Measurements from ENCODE around the gene WWC2. TPM values are rescaled to one million over a fixed set of nuclear protein-coding genes. Genes with fewer than 3 reads are reported as not detected.

WWC2 gene
- polyA plus RNA-seq, 2 of the 4 experiments (the other 2 are of a cell fraction), result 14.9 to 26.9 TPM

- DNase-seq (ENCODE audit: low read depth in 1 of 2, low spot score in 1 of 2) (no peak), ATAC-seq (peak; percentile 39 to 50; a peak in 3 of 6 replicates), FAIRE-seq (no peak)
- Histone ChIP-seq H3K4me3 (no peak overlapping the region), H3K4me2 (peak overlapping the region; percentile 71; the same call in 2 of the 3 replicates), H3K9me3 (no peaks in the 10 kb centered on the region), H3K4me1 (peaks cover 45% of the 10 kb centered on the region), H3K27ac (no peak overlapping the region)
- ChIA-PET CTCF (no interaction called here), POLR2A (interaction anchor here (0.7 kb wide), 1 partner anchor 66 kb away, joined by 4 read pairs; no protein-coding TSS in a partner anchor)
- WGBS (ENCODE audit: missing lambda C conversion rate), result 83% methylated on average over 2 of the region's 2 CpGs
- TF ChIP-seq ELK1 (IDR thresholded peaks at IDR 0.05; ENCODE audit: low read depth, low read length) (no peak), KDM5A (IDR thresholded peaks at IDR 0.05) (no peak), ZNF302 (CRISPR knock-in tag; IDR thresholded peaks at IDR 0.05) (no peak), EHMT2 (IDR thresholded peaks at IDR 0.05; ENCODE audit: low read depth) (no peak), CEBPB (IDR thresholded peaks at IDR 0.05) (no peak), RCOR1 (IDR thresholded peaks at IDR 0.05; ENCODE audit: low read depth, low read length) (no peak), JUN (IDR thresholded peaks at IDR 0.05) (no peak)
Observed at GRCh38 chr4:183129675-183130074, 30.6 kb downstream of the WWC2 start.

GRCh38 chr4:183130328-183131155, 31.5 kb downstream of the WWC2 start:
- 36% methylated on average over 7 of the region's 7 CpGs for WGBS (ENCODE audit: missing lambda C conversion rate)
- POLR2A ChIA-PET, result no interaction called here
- Histone ChIP-seq H3K4me1 (peaks cover 45% of the 10 kb centered on the region), H3K9me3 (no peaks in the 10 kb centered on the region), H3K27ac (peak overlapping the region in 1 of 2 experiments; percentile 59; a peak in 2 of 6 replicates), H3K4me3 (no peak overlapping the region), H3K4me2 (peak overlapping the region; percentile 71)
- peak in 1 of 2 experiments; percentile 41 for DNase-seq (ENCODE audit: low read depth in 1 of 2, low spot score in 1 of 2)
- CTCF ChIA-PET, result interaction anchor here (1.2 to 1.5 kb wide), 2 partner anchors 19 to 57 kb away, joined by 3 read pairs; no protein-coding TSS in a partner anchor
- peak; percentile 74 to 87 for ATAC-seq
- TF ChIP-seq GATA3 (IDR thresholded peaks at IDR 0.05; ENCODE audit: borderline replicate concordance), result peak; percentile 31; the same call in 1 of the 2 replicates
- no peak for TF ChIP-seq KDM5A (IDR thresholded peaks at IDR 0.05)
- FAIRE-seq, result no peak

GRCh38 chr4:183132081-183132480, 33.0 kb downstream of the WWC2 start:
- 89% methylated on average over 2 of the region's 2 CpGs for WGBS (ENCODE audit: missing lambda C conversion rate)
- H3K4me2 ChIP-seq, result no peak overlapping the region; the same call in 1 of the 3 replicates
- no peak overlapping the region for H3K4me3 ChIP-seq
- CTCF ChIA-PET, result interaction anchor here (1.2 kb wide), 1 partner anchor 17 kb away, joined by 3 read pairs; no protein-coding TSS in a partner anchor
- ATAC-seq (no peak), FAIRE-seq (no peak), DNase-seq (ENCODE audit: low read depth in 1 of 2, low spot score in 1 of 2) (no peak)
- no peak for TF ChIP-seq CHD4 (IDR thresholded peaks at IDR 0.05; ENCODE audit: borderline replicate concordance)
- TF ChIP-seq E2F6 (IDR thresholded peaks at IDR 0.05; ENCODE audit: borderline replicate concordance, low read depth), result no peak
- TF ChIP-seq, protein P1, sequence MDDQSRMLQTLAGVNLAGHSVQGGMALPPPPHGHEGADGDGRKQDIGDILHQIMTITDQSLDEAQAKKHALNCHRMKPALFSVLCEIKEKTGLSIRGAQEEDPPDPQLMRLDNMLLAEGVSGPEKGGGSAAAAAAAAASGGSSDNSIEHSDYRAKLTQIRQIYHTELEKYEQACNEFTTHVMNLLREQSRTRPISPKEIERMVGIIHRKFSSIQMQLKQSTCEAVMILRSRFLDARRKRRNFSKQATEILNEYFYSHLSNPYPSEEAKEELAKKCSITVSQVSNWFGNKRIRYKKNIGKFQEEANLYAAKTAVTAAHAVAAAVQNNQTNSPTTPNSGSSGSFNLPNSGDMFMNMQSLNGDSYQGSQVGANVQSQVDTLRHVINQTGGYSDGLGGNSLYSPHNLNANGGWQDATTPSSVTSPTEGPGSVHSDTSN (IDR thresholded peaks at IDR 0.05), result no peak
- no peak for TF ChIP-seq CEBPB (IDR thresholded peaks at IDR 0.05)
- TF ChIP-seq KDM1A (IDR thresholded peaks at IDR 0.05; ENCODE audit: low read depth), result no peak
- TF ChIP-seq JUN (IDR thresholded peaks at IDR 0.05), result no peak
- no peak for TF ChIP-seq RNF2 (IDR thresholded peaks at IDR 0.05; ENCODE audit: borderline replicate concordance, low read depth)
- no peak for TF ChIP-seq RCOR1 (IDR thresholded peaks at IDR 0.05; ENCODE audit: low read depth, low read length)
- TF ChIP-seq CBX2 (IDR thresholded peaks at IDR 0.05; ENCODE audit: borderline replicate concordance, low read depth), result no peak
- TF ChIP-seq SMC3 (IDR thresholded peaks at IDR 0.05), result no peak
- no peak for TF ChIP-seq BCL3 (IDR thresholded peaks at IDR 0.05)
- TF ChIP-seq FOXS1 (CRISPR knock-in tag; IDR thresholded peaks at IDR 0.05), result no peak
- TF ChIP-seq FOSB (CRISPR knock-in tag; IDR thresholded peaks at IDR 0.05), result no peak
- TF ChIP-seq ESRRA (IDR thresholded peaks at IDR 0.05; ENCODE audit: borderline replicate concordance, low read length), result no peak
- POLR2A ChIA-PET, result no interaction called here
- H3K9me3 ChIP-seq, result no peaks in the 10 kb centered on the region
- H3K27ac ChIP-seq, result no peak overlapping the region
- peaks cover 45% of the 10 kb centered on the region for H3K4me1 ChIP-seq

Data from A549 (cell line).